Transverse colon (tissue), 3 donors: ENCODE measurements around the gene ARVCF.

Experiments
- POLR2A ChIP-seq: fragments of 450-650 bp; IDR thresholded peaks from one replicate; pipeline ENCODE4 v1.6.1; 2016; ENCODE audit warnings: antibody characterized with exemption, mild to moderate bottlenecking, moderate library complexity
- TF ChIP-seq, protein P1 (sequence below), 5 experiments: fragments of 200-600 bp in 3 of 5; fragments of 450-650 bp in 2 of 5; sonication (generic) in 3 of 5; IDR thresholded peaks; 1 replicate in 2 of 5; 2 replicates in 3 of 5; pipeline ENCODE4 v1.5.1; 2016 to 2017; ENCODE audit warnings: antibody characterized with exemption in 5 of 5, inconsistent platforms in 3 of 5, mild to moderate bottlenecking in 2 of 5, moderate library complexity in 1 of 5

DNA sequence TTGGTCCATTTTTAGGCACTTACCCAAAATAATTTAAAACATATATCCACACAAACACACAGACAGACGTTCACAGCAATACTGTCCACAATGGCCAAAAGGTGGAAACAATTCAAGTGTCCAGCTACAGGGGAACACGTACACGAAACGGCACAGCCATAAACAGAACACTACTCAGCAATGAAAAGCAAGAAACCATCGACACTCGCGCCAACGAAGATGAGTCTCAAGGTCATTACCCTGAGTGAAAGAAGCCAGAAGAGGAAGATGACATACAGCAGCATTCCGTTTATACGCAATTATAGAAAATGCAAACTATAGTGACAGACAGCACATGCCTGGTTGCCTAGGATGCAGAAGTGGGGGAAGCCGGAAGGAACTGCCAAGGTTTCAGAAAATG lies 88.4 kb downstream of the ARVCF start:
- TF ChIP-seq, protein P1, sequence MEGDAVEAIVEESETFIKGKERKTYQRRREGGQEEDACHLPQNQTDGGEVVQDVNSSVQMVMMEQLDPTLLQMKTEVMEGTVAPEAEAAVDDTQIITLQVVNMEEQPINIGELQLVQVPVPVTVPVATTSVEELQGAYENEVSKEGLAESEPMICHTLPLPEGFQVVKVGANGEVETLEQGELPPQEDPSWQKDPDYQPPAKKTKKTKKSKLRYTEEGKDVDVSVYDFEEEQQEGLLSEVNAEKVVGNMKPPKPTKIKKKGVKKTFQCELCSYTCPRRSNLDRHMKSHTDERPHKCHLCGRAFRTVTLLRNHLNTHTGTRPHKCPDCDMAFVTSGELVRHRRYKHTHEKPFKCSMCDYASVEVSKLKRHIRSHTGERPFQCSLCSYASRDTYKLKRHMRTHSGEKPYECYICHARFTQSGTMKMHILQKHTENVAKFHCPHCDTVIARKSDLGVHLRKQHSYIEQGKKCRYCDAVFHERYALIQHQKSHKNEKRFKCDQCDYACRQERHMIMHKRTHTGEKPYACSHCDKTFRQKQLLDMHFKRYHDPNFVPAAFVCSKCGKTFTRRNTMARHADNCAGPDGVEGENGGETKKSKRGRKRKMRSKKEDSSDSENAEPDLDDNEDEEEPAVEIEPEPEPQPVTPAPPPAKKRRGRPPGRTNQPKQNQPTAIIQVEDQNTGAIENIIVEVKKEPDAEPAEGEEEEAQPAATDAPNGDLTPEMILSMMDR (IDR thresholded peaks at IDR 0.05), result no peak
- no peak for TF ChIP-seq POLR2A
